GM13977 (cell line): ENCODE results near the gene PRR33.

Source experiments
- DNase-seq: peaks from one replicate; pipeline ENCODE4 v3.0.0; 2012; ENCODE audit warnings: low spot score
- in situ Hi-C: fragments of 300-500 bp; cut with MboI; formaldehyde crosslinking; loops from one replicate; pipeline ENCODE4 v1.12.0; 2022; ENCODE audit warnings: low sequenced_read_pairs, low pct_unique_long_range_greater_than_20kb, mixed read lengths, inconsistent platforms; ENCODE audit not compliant: unreplicated experiment
- TF ChIP-seq, protein P1 (sequence below): IDR thresholded peaks from 2 replicates; pipeline ENCODE4 v1.5.1; 2012; ENCODE audit warnings: mild to moderate bottlenecking, control low read depth; ENCODE audit not compliant: insufficient read depth; ENCODE audit errors: extremely low read depth, missing control alignments

Gene PRR33

DNA sequence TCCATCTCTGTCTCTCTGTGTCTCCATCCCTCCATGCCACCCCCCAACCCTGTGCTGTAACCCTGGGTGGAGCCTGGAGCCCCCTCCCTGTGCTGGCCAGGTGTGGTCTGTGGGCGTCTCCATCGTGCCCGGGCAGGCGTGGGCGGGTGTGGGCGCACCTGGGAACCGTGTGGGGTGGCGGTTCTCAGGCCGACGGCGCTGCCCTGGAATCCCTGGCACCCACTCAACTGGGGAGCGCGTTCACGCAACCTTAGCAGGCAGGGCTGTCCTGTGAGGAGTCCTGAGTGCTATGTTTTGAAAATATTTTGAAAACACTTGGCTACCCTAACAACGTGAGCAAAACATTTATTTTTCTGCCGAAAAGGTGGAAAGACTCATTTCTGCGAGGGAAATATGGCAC lies 32.5 kb upstream of the PRR33 start:
- peak; percentile 9 for DNase-seq
- in situ Hi-C loops: no loop called here
- TF ChIP-seq, protein P1, sequence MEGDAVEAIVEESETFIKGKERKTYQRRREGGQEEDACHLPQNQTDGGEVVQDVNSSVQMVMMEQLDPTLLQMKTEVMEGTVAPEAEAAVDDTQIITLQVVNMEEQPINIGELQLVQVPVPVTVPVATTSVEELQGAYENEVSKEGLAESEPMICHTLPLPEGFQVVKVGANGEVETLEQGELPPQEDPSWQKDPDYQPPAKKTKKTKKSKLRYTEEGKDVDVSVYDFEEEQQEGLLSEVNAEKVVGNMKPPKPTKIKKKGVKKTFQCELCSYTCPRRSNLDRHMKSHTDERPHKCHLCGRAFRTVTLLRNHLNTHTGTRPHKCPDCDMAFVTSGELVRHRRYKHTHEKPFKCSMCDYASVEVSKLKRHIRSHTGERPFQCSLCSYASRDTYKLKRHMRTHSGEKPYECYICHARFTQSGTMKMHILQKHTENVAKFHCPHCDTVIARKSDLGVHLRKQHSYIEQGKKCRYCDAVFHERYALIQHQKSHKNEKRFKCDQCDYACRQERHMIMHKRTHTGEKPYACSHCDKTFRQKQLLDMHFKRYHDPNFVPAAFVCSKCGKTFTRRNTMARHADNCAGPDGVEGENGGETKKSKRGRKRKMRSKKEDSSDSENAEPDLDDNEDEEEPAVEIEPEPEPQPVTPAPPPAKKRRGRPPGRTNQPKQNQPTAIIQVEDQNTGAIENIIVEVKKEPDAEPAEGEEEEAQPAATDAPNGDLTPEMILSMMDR: no peak

DNA sequence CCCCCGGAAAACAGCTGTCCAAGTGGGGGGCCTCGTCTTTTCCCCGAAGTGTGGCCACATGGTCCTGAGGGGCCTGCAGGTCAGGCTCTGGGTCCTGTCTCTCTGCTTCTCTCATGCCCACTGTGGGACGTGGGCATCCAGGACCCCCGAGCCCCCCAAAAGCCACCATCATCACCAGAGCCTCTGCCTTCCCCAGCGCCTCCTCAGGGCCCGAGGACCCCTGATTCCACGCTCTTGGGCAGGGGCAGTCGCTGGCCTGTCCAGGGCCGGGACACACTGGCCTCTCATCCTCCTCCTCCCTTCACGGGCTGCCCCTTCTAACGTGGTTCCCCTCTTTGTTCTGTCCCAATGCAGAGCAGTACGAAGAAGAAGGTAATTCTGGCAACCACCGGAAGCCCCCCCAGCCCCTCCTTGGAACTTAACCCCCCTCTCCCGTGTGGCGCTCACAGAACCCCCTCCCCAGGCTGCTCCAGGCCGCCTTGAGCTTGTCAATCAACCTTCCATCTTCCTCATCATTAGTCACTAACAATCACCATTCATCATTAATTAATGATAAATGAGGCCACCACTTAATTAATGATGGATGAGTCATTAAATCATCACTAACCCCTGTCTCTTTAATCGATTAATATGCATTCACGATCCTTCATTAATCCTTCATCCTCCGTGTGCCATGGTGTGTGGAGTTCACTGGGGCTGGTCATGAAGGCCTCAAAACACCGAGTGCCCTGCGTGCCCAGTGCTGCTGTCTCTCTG lies 31.7 kb upstream of the PRR33 start:
- TF ChIP-seq, protein P1: no peak
- in situ Hi-C loops: no loop called here
- peak; percentile 10 for DNase-seq

DNA sequence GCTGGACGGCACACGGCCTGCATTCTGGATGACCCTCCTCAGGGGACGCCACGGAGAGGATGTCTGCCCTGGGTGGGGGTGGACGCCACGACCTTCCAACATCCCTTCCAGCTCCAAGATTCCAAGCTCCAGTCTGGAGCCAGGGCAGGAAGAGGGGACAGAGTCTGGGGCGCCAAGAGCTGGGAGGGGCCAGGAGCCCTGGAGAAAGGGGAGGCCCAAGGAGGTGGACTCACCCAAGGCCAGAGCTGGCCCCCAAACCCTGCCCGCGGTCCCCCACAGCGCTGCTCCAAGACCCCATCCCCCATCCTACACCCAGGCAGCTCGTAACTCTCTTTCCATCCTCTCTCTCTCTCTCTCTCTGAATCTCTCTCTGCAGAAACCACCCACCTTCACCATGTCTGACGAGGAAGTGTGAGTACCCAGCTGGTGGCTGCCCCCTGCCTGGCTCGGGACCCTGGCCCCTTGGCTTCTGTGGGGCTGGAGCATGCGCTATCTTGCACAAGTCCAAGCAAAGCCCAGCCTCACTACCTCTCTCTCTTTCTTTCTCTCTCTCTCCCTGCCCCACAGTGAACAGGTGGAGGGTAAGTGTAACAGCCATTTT lies 30.9 kb upstream of the PRR33 start:
- in situ Hi-C loops: no loop called here
- TF ChIP-seq, protein P1: no peak
- DNase-seq: peak; percentile 9

DNA sequence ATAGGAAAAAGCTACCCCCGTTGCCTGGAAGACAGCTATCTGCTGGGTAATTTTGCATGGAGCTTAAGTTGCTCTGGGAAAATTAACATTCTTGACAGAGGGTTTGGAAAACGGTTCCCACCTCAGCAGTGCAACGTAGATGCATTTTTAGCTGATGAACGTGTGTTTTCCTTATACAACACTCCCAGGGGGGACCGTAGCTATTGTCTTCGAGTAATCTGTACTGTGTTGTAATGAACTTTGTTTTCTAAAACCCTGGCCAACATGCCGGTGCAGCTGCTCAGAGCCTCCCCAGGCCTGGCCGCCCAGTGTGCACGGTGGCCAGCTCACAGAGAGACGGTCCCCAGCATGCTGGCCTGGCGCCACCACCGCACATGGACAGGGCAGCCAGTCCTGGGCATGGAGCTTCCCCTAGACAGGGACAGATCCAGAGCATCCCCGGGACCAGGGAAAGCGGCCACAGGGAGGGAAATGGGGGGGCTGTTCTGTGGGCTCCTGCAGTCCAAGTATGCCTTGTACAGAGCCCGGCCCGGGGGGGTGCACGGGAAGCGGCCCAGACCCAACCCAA lies 30.0 kb upstream of the PRR33 start:
- DNase-seq: peak; percentile 29
- in situ Hi-C loops: no loop called here
- TF ChIP-seq, protein P1: no peak

DNA sequence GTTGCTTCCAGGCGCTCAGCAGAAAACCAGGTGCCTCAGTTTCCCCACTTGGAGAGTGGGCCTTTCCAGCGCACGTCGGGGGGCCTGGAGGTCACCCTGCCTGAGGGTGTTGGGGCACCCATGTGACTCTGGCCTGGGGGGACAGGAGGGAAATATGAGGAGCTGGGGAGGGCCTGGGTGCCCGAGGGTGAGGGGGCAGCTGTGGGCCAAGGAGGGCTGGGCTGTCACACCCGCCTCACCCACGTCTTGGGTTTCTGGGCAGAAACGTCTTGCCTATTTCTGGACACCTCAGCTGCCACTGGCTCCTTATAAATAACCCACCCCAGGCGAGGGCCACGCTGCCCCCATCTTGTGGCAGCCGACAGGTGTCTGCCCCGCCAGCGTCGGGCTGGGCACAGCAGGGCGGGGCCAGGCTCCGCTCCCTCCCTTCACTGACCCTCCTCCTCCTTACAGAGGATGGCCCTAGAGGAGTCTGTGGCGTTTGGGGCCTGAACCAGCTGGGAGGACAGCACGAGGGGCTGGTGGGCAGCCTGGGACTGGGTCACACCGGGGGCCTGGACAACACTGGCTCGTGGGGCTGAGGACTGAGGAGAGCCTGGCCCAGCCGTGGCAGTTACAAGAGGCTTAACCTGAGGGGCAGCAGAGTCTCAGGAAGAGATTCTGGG lies 29.3 kb upstream of the PRR33 start:
- in situ Hi-C loops: no loop called here
- peak; percentile 33 for DNase-seq
- TF ChIP-seq, protein P1: no peak

DNA sequence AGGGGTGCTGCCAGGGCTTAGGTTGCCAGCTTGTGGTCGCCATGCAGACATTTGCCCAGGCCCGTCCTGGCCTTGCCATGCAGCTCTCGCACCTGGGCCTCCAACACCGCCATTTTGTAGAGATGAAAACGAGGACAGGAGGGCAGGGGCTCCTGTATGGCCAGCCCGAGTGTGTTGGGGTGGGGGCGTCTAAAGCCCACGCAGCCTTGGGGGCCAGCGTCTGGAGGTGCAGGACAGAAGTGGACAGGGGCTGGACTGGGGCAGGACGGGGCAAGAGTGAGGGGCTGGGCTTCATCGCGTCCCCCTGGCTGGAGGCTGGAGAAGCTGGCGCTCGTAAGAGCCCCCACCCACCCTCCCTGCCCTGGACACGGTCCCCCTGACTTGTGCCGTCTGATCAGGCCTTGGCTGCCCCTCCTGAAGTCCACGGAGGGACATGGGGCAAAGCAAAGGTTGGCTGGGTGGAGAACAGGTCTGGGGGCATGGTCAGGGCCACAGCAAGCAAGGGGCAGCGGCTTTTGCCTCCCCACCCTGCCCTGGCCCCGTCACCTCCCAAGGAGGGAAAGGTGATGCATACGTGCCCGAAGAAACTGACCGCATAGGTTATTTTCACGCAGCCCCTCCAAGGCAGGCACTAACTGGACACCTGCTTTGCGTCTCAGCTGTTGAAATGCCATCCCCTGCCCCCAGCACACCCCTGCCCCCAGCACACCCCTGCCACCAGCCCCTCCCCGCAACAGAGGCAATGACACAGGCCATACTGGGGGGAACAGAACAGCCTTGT lies 28.6 kb upstream of the PRR33 start:
- TF ChIP-seq, protein P1: no peak
- peak; percentile 23 for DNase-seq
- in situ Hi-C loops: no loop called here
